Endothelial cell of umbilical vein (primary cell): ENCODE measurements around the gene HDAC9. TPM values are rescaled to one million over a fixed set of nuclear protein-coding genes. Genes with fewer than 3 reads are reported as not detected.

Source experiments
- BruUV-seq: library from RNA; stranded (reverse); fragments of 400-500 nt; replicated peaks from 2 replicates; lab custom pipeline; 2021; lab: Mats Ljungman, UMichigan
- CTCF ChIA-PET: fragments of 300-600, 350-600 bp; sonication (Branson Sonifier 250); formaldehyde crosslinking; loops from one replicate; lab custom pipeline; 2021; ENCODE audit warnings: antibody characterized with exemption, inconsistent platforms; lab: Charles Lee
- POLR2A ChIA-PET: fragments of 300-600, 350-600 bp; sonication (Branson Sonifier 250); formaldehyde crosslinking; loops from one replicate; lab custom pipeline; 2021; ENCODE audit warnings: antibody characterized with exemption, inconsistent platforms; lab: Charles Lee
- DNase-seq: peaks from one replicate; pipeline ENCODE4 v3.0.0-alpha.2; 2011; ENCODE audit warnings: low read depth, low spot score
- FAIRE-seq: peaks from 2 replicates; lab custom pipeline; 2011; peaks lifted over from hg19 to GRCh38; lab: Jason Lieb, UNC
- H2AFZ ChIP-seq: 2 replicates; pipeline ENCODE4 v1.6.0; 2012; ENCODE audit warnings: low read depth, low read length, control low read depth, inconsistent platforms
- H3K27ac ChIP-seq: 2 replicates; pipeline ENCODE4 v1.5.1; 2011; ENCODE audit warnings: low read depth, mild to moderate bottlenecking, control low read depth, low read length, moderate library complexity; ENCODE audit not compliant: insufficient read depth
- H3K27me3 ChIP-seq, 2 experiments: 2 replicates each; pipeline versions ENCODE4 v1.6.0 to v1.6.1; 2011; ENCODE audit warnings: low read length in 2 of 2, mixed read lengths in 1 of 2; ENCODE audit not compliant: control insufficient read depth in 2 of 2, insufficient read depth in 2 of 2
- H3K36me3 ChIP-seq, 2 experiments: 2 replicates in 1 of 2; 3 replicates in 1 of 2; pipeline ENCODE4 v1.5.1; 2011; ENCODE audit warnings: low read length in 2 of 2, mild to moderate bottlenecking in 1 of 2, moderate library complexity in 1 of 2; ENCODE audit not compliant: control insufficient read depth in 2 of 2, insufficient read depth in 2 of 2; ENCODE audit errors: extremely low read depth in 1 of 2
- H3K4me1 ChIP-seq: 3 replicates; pipeline ENCODE4 v1.5.1; 2011; ENCODE audit warnings: mild to moderate bottlenecking, low read length; ENCODE audit not compliant: control insufficient read depth, insufficient read depth; ENCODE audit errors: extremely low read depth
- H3K4me2 ChIP-seq: 2 replicates; pipeline ENCODE4 v1.6.1; 2011; ENCODE audit warnings: low read length, control low read depth, mixed read lengths; ENCODE audit not compliant: insufficient read depth
- H3K4me3 ChIP-seq, 3 experiments: fragments of 200-600 bp in 1 of 3; sonication (generic), shearing (Covaris generic) in 1 of 3; replicated peaks in 1 of 3; 2 replicates each; pipeline ENCODE4 v1.5.1; 2011 to 2016; ENCODE audit warnings: control low read depth in 3 of 3, low read length in 3 of 3, mild to moderate bottlenecking in 2 of 3, inconsistent platforms in 1 of 3, low read depth in 1 of 3, moderate library complexity in 1 of 3; ENCODE audit not compliant: insufficient read depth in 1 of 3
- H3K79me2 ChIP-seq: 2 replicates; pipeline ENCODE4 v1.6.0; 2012; ENCODE audit warnings: low read length, inconsistent platforms; ENCODE audit not compliant: control insufficient read depth, insufficient read depth
- H3K9ac ChIP-seq: replicated peaks from 2 replicates; pipeline ENCODE3; 2011; ENCODE audit warnings: low read length, control low read depth; ENCODE audit not compliant: insufficient read depth; ENCODE audit errors: extremely low read depth
- H3K9me1 ChIP-seq: replicated peaks from 3 replicates; pipeline ENCODE4 v1.6.0; 2011; ENCODE audit warnings: mild to moderate bottlenecking, low read length; ENCODE audit not compliant: control insufficient read depth, insufficient read depth; ENCODE audit errors: extremely low read depth
- H3K9me3 ChIP-seq: replicated peaks from 2 replicates; pipeline ENCODE4 v1.5.1; 2012; ENCODE audit warnings: low read length, inconsistent platforms; ENCODE audit not compliant: control insufficient read depth, insufficient read depth
- H4K20me1 ChIP-seq: replicated peaks from 2 replicates; pipeline ENCODE3; 2011; ENCODE audit warnings: mild to moderate bottlenecking, low read length; ENCODE audit not compliant: control insufficient read depth, insufficient read depth; ENCODE audit errors: extremely low read depth
- EZH2 ChIP-seq: IDR thresholded peaks from 2 replicates; pipeline ENCODE4 v1.6.1; 2012; ENCODE audit warnings: borderline replicate concordance, low read depth, mild to moderate bottlenecking, moderate library complexity, low read length, inconsistent platforms; ENCODE audit not compliant: severe bottlenecking
- FOS ChIP-seq: IDR thresholded peaks from 2 replicates; pipeline ENCODE4 v1.6.1; 2011; ENCODE audit warnings: mild to moderate bottlenecking, low read length, moderate library complexity, borderline replicate concordance; ENCODE audit not compliant: insufficient read depth
- GATA2 ChIP-seq: IDR thresholded peaks from 2 replicates; pipeline ENCODE4 v1.7.0; 2011; ENCODE audit warnings: low read depth, mild to moderate bottlenecking, moderate library complexity, mixed read lengths, low read length; ENCODE audit not compliant: insufficient read length, insufficient read depth
- JUN ChIP-seq: IDR thresholded peaks from 2 replicates; pipeline ENCODE4 v1.6.1; 2011; ENCODE audit warnings: borderline replicate concordance, low read depth; ENCODE audit not compliant: insufficient read length, insufficient read depth
- MYC ChIP-seq: IDR thresholded peaks from one replicate; pipeline ENCODE4 v1.6.1; 2011; ENCODE audit warnings: mild to moderate bottlenecking, low read depth, low read length
- POLR2A ChIP-seq: IDR thresholded peaks from 2 replicates; pipeline ENCODE4 v1.6.1; 2012; ENCODE audit warnings: low read depth, mild to moderate bottlenecking, control low read depth, low read length
- POLR2AphosphoS5 ChIP-seq: IDR thresholded peaks from 2 replicates; pipeline ENCODE4 v1.6.1; 2012; ENCODE audit warnings: low read depth, mild to moderate bottlenecking, control low read depth, low read length, moderate library complexity; ENCODE audit not compliant: insufficient read depth
- dilution Hi-C: fragments of 300-500 bp; cut with MboI; formaldehyde crosslinking; loops from one replicate; pipeline ENCODE4 v1.15.0; 2019; ENCODE audit warnings: low sequenced_read_pairs; ENCODE audit not compliant: extremely low pct_ligation_motif_present
- intact Hi-C: fragments of 100-400 bp; cut with micrococcal nuclease; formaldehyde crosslinking; loops from one replicate; pipeline ENCODE4 v1.10.0; 2022
- polyA plus RNA-seq, 4 experiments: library from polyadenylated mRNA; depleted of rRNA in 3 of 4; stranded (reverse) in 3 of 4; unstranded in 1 of 4; fragments of >200 nt; gene quantifications; 2 replicates each; pipeline versions ENCODE4 v1.2.1 to v1.2.3, GENCODE V29; 2011 to 2012; ENCODE audit warnings: missing spikeins in 1 of 4
- total RNA-seq: library from RNA; stranded (reverse); gene quantifications from 2 replicates; pipeline ENCODE4 v1.2.3, GENCODE V29; 2021
- TF ChIP-seq, protein P1 (sequence below): IDR thresholded peaks from 2 replicates; pipeline ENCODE4 v1.6.1; 2011; ENCODE audit not compliant: insufficient read depth, insufficient read length
- TF ChIP-seq, protein P2 (sequence below), 2 donors: IDR thresholded peaks; 1 replicate in 1 of 2; 2 replicates in 1 of 2; pipeline ENCODE4 v1.5.1; 2011; ENCODE audit warnings: low read length in 2 of 2, mild to moderate bottlenecking in 2 of 2, moderate library complexity in 2 of 2, control low read depth in 1 of 2, inconsistent platforms in 1 of 2, low read depth in 1 of 2; ENCODE audit not compliant: insufficient read depth in 1 of 2; ENCODE audit errors: extremely low read depth in 1 of 2

Gene HDAC9
- total and polyA plus RNA-seq, 2 donors (not counting 3 experiments of a cell fraction or from before 2014, with no cell fraction given): 1.8 to 11.6 TPM

DNA sequence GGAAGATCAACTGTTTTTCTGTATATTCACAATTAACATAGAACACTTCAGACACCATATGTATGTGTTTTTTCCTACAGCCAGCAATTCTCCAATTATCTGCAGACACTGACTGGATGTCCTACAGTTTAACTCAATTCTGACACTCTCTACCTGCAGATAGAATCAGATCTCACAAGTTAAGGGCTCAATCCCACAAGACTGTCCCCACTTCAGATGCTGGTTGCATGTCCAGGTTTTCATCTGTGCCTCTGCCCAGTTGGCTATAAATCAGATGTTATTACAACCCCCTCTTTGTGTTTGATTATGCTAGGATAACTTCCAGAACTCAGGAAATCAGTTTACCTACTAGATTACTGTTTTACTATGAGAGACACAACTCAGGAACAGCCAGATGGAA, 326.0 kb downstream of the HDAC9 start:
- FAIRE-seq: no peak

DNA sequence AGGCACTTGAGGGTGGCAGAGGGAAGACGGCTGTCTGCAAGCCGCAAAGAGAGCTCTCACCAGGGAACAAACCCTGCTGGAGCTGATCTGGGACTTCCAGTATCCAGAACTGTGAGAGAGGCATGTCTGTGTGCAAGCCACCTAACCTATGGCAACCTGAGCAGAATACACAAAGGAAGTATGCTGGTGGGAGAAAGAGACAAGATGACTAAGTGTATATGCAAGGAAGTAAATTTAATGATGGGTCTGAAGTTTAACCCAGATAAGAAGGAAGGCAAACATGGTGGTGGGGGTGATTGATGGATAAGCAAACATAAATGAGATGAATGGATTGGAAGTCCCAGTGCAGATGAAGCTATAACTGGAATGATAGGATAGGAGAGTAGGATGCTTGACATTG, 328.6 kb downstream of the HDAC9 start:
- no peaks in the 10 kb centered on the region for H3K9me1 ChIP-seq
- DNase-seq (no peak), FAIRE-seq (no peak)
- BruUV-seq: no TSS peak
- H3K9me3 ChIP-seq: no peaks in the 10 kb centered on the region
- TF ChIP-seq, protein P1, sequence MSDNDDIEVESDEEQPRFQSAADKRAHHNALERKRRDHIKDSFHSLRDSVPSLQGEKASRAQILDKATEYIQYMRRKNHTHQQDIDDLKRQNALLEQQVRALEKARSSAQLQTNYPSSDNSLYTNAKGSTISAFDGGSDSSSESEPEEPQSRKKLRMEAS: no peak
- TF ChIP-seq, protein P2, sequence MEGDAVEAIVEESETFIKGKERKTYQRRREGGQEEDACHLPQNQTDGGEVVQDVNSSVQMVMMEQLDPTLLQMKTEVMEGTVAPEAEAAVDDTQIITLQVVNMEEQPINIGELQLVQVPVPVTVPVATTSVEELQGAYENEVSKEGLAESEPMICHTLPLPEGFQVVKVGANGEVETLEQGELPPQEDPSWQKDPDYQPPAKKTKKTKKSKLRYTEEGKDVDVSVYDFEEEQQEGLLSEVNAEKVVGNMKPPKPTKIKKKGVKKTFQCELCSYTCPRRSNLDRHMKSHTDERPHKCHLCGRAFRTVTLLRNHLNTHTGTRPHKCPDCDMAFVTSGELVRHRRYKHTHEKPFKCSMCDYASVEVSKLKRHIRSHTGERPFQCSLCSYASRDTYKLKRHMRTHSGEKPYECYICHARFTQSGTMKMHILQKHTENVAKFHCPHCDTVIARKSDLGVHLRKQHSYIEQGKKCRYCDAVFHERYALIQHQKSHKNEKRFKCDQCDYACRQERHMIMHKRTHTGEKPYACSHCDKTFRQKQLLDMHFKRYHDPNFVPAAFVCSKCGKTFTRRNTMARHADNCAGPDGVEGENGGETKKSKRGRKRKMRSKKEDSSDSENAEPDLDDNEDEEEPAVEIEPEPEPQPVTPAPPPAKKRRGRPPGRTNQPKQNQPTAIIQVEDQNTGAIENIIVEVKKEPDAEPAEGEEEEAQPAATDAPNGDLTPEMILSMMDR (IDR thresholded peaks at IDR 0.05; ENCODE audit: extremely low read depth in 1 of 2, insufficient read depth in 1 of 2, low read depth in 1 of 2, low read length in 2 of 2): no peak
- TF ChIP-seq EZH2: no peak
- no peak for TF ChIP-seq POLR2AphosphoS5
- no peak for TF ChIP-seq FOS
- TF ChIP-seq JUN: no peak
- no peak for TF ChIP-seq GATA2
- TF ChIP-seq MYC: no peak
- no peak for TF ChIP-seq POLR2A
- ChIA-PET CTCF (interaction anchor here (0.9 kb wide), 1 partner anchor 19 kb away, joined by 3 read pairs; no protein-coding TSS in a partner anchor), POLR2A (no interaction called here)
- H3K79me2 ChIP-seq: no peaks in the 10 kb centered on the region
- no peak overlapping the region for H3K27ac ChIP-seq
- no peak overlapping the region for H2AFZ ChIP-seq
- H3K4me1 ChIP-seq: no peaks in the 10 kb centered on the region
- intact Hi-C loops: no loop called here
- H3K27me3 ChIP-seq: no peaks in the 10 kb centered on the region
- dilution Hi-C loops: no loop called here
- no peaks in the 10 kb centered on the region for H4K20me1 ChIP-seq
- H3K4me2 ChIP-seq: no peak overlapping the region
- no peak overlapping the region for H3K4me3 ChIP-seq
- H3K36me3 ChIP-seq: no peaks in the 10 kb centered on the region
- no peak overlapping the region for H3K9ac ChIP-seq

More for the DNA sequence above, 326.0 kb downstream of the HDAC9 start:
- DNase-seq: no peak
- TF ChIP-seq GATA2 (no peak), POLR2A (no peak), JUN (no peak), EZH2 (no peak), POLR2AphosphoS5 (no peak)
- Histone ChIP-seq H3K4me3 (no peak overlapping the region), H4K20me1 (no peaks in the 10 kb centered on the region), H3K27ac (no peak overlapping the region), H3K9me3 (no peaks in the 10 kb centered on the region), H3K36me3 (no peaks in the 10 kb centered on the region), H3K79me2 (no peaks in the 10 kb centered on the region), H3K9me1 (no peaks in the 10 kb centered on the region), H3K27me3 (no peaks in the 10 kb centered on the region), H3K4me2 (no peak overlapping the region), H3K4me1 (no peaks in the 10 kb centered on the region), H2AFZ (no peak overlapping the region), H3K9ac (no peak overlapping the region)
- POLR2A ChIA-PET: no interaction called here
- intact Hi-C loops: no loop called here
- no TSS peak for BruUV-seq
- dilution Hi-C loops: no loop called here
- CTCF ChIA-PET: no interaction called here
